ENCODE results near the gene ZNF710.

DNA sequence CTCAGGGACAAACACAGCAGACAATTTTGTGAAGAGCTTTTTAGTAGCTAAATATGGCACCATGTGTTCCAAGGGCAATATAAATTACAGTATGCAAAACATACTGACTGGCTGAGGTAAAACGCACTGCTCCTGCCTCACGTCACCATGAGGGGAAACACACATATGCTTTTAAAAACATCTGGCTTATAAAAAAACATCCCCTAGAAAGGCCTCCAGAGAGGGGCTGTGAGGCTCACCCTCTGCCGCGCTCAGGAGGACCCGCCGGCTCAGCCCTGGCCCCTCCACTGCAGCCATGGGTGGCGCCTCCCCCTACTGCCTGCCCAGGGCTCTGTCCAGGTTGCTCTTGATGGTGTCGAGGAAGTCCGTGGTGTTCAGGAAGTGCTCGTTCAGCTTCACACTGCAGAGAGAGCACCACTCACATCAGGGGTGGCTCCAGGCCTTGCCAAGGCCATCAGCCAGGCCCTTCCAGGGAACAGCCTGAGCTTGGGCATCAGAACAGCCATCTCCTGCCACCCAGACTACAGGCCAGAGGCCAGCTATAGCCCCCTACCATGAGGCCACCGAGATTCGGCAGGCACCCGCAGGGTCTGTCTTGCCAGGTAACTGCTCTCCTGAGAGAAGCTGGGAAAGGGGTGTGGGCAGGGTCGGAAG lies 83.0 kb downstream of the ZNF710 start:
- TF ChIP-seq POLR2A (IDR thresholded peaks at IDR 0.05), result no peak
- TF ChIP-seq CTCF (IDR thresholded peaks at IDR 0.05), result no peak

Data from testis (tissue), 2 donors.